Central memory CD8-positive, alpha-beta T cell (primary cell): ENCODE measurements around the gene FAM169A.
"Not testable (repeated sequence)": the region's sequence is repeated elsewhere in the genome, so short reads cannot be mapped to it uniquely, and the experiment has no call there.

Experiments
- ATAC-seq: fragments of 150-1000 bp; cut with Tn5 transposase; replicated peaks from 2 replicates; pipeline ENCODE4 v1.10.0; 2022; ENCODE audit warnings: mild to moderate bottlenecking, moderate FRiP score, moderate number of reproducible peaks; ENCODE audit not compliant: poor library complexity, severe bottlenecking; ENCODE audit errors: extremely low read depth
- DNase-seq, 2 donors: peaks; one replicate each; pipeline ENCODE4 v3.0.0; 2021; ENCODE audit warnings: low spot score in 2 of 2
- H3K27ac Mint-ChIP-seq: one replicate; pipeline ENCODE4 v1.8.0; 2022; ENCODE audit warnings: low read depth, mild to moderate bottlenecking, moderate library complexity, mixed read lengths
- H3K27me3 Mint-ChIP-seq: one replicate; pipeline ENCODE4 v1.8.0; 2022; ENCODE audit warnings: mixed read lengths
- H3K36me3 Mint-ChIP-seq: one replicate; pipeline ENCODE4 v1.8.0; 2022; ENCODE audit warnings: mild to moderate bottlenecking, moderate library complexity, mixed read lengths; ENCODE audit not compliant: insufficient read depth
- H3K4me1 Mint-ChIP-seq: one replicate; pipeline ENCODE4 v1.8.0; 2022; ENCODE audit warnings: mixed read lengths
- H3K4me3 Mint-ChIP-seq: one replicate; pipeline ENCODE4 v1.8.0; 2022; ENCODE audit warnings: mild to moderate bottlenecking, moderate library complexity, mixed read lengths
- H3K9me3 Mint-ChIP-seq: one replicate; pipeline ENCODE4 v1.8.0; 2022; ENCODE audit warnings: mixed read lengths

FAM169A gene

DNA sequence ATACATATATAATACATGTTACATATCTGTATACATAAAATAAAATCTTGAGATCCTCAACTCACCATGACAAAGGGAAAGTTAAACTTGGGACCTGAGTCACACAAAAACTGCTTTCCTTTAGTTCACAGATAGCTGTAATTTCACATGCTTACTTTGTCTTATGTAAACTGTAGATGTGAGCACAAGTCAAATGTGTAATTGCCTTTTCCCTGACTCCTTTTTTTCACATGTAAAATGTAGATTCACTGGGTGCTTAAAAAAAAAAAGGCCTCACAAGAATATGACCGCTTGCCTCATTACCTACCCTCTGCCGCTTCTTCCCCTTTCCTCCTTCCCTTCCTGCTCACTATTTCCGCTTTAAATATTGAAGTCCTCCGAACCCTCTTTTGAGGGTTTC is 21.9 kb upstream of the FAM169A start:
- no peak for DNase-seq
- Mint-ChIP-seq H3K27ac (peak overlapping the region; percentile 35), H3K4me1 (peaks cover 22% of the 10 kb centered on the region), H3K4me3 (no peak overlapping the region), H3K36me3 (no peaks in the 10 kb centered on the region), H3K9me3 (no peaks in the 10 kb centered on the region), H3K27me3 (no peaks in the 10 kb centered on the region)
- no peak for ATAC-seq

DNA sequence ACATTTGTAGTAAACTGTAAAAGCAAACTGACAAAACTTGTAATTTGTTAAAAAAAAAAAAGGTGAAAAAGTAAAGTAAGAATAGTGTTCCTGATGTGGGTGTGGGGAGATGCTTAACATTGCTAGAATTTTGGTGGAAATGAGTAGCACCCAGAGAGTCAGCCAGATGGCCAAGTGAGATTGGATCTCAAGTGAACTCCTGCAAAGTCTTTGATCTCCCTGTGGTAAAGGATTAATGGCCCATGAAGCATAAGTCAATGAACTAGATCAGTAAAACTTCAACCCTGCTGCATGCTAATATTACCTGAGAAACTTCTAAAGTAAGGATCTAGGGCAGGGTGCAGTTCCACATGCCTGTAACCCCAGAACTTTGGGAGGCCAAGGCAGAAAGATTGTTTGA is 19.0 kb upstream of the FAM169A start:
- H3K27ac Mint-ChIP-seq, result no peak overlapping the region
- no peak overlapping the region for H3K4me3 Mint-ChIP-seq

DNA sequence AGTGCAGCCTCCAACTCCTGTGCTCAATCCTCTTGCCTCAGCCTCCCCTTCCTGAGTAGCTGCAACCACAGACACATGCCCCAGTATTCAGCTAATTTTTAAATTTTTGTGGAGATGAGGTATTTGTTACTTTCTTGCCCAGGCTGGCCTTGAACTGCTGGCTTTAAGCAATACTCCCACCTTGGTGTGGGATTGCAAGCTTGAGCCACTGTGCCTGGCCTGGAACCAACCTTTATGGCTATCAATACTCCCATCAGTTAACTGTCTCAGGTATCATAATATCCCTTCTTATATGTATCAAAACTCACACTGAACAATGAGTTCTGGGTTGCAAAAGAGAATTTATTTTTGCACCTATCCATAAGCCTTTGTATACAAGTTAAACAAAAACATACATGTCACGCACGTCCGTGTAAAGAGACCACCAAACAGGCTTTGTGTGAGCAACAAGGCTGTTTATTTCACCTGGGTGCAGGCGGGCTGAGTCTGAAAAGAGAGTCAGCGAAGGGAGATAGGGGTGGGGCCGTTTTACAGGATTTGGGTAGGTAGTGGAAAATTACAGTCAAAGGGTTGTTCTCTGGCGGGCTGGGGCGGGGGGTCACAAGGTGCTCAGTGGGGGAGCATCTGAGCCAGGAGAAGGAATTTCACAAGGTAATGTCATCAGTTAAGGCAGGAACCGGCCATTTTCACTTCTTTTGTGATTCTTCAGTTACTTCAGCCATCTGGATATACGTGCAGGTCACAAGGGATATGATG is 16.4 kb upstream of the FAM169A start:
- H3K4me3 Mint-ChIP-seq, H3K4me1 Mint-ChIP-seq, H3K27ac Mint-ChIP-seq, DNase-seq, ATAC-seq, H3K36me3 Mint-ChIP-seq, H3K27me3 Mint-ChIP-seq, H3K9me3 Mint-ChIP-seq: not testable (repeated sequence)

More for the DNA sequence above, 19.0 kb upstream of the FAM169A start:
- no peak for DNase-seq
- H3K27me3 Mint-ChIP-seq, result no peaks in the 10 kb centered on the region
- H3K36me3 Mint-ChIP-seq, result no peaks in the 10 kb centered on the region
- peaks cover 22% of the 10 kb centered on the region for H3K4me1 Mint-ChIP-seq
- H3K9me3 Mint-ChIP-seq, result no peaks in the 10 kb centered on the region
- ATAC-seq, result no peak

DNA sequence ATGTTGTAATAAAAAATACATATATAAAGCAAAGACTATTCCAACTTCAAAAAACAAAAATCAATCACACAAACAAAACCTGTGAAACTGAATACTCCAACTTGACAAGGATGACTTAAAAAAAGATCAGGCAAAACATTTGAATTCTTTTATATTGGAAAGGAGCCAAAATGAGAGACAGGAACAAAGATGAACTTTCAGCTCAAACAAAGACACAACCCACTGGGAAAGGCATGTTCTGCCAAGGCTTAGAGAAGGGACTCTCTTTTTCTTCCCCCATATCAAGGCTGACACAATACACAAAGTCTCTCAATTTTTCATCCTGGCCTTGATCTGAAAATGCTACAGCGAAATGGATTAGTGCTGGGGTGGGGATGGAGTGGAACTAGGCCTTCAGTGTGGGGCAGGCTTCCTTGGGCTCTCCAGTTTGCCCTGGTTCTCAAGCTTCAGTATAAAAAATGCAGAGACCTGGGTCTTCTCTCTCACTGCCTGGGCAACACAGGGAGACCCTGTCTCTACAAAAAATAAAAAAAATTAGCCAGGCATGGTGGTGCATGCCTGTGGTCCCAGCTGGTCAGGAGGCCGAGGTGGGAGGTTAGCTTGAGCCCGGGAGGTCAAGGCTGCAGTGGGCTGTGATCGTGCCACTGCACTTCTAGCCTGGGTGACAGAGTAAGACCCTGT is 11.6 kb upstream of the FAM169A start:
- Mint-ChIP-seq H3K27me3 (no peaks in the 10 kb centered on the region), H3K4me3 (no peak overlapping the region), H3K9me3 (no peaks in the 10 kb centered on the region), H3K4me1 (no peaks in the 10 kb centered on the region), H3K27ac (no peak overlapping the region), H3K36me3 (no peaks in the 10 kb centered on the region)
- DNase-seq (no peak), ATAC-seq (no peak)

DNA sequence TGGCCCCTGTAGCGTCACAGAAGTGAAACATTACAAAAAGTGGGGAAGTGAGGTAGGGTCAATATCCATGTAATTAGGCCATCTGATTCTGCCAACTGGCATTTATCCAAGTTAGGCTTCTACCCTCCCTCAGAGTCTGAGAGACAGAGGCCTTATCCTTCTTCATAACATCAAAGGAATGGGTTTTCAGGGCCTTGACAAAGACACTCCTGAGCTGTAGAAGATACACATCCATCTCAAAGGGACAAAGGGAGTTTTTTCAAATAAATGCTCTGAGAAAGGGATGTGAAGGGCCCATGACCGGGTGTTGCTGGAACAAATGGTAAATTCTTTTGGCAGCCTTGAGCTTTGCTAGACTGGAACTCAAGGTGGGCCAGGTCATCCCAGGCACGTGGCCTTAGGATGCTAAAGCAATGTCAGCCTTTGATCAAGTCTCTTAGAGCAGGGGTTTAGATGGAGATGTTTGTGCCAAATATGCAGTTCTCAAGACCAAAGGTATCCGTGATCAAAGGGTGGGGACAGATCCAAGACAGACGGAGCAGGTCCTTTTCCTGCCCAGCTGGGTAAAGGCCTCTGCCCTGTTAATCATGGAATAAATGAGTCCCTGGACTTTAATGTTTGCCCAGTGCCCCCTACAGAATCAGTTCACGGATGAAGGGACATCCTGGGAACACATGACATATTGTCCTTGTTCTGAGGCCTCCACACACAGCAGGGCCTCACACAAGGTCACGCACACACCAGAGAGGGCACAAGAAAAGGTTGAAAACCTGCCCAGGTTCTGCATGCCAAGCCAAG is 10.0 kb upstream of the FAM169A start:
- no peaks in the 10 kb centered on the region for H3K27me3 Mint-ChIP-seq

DNA sequence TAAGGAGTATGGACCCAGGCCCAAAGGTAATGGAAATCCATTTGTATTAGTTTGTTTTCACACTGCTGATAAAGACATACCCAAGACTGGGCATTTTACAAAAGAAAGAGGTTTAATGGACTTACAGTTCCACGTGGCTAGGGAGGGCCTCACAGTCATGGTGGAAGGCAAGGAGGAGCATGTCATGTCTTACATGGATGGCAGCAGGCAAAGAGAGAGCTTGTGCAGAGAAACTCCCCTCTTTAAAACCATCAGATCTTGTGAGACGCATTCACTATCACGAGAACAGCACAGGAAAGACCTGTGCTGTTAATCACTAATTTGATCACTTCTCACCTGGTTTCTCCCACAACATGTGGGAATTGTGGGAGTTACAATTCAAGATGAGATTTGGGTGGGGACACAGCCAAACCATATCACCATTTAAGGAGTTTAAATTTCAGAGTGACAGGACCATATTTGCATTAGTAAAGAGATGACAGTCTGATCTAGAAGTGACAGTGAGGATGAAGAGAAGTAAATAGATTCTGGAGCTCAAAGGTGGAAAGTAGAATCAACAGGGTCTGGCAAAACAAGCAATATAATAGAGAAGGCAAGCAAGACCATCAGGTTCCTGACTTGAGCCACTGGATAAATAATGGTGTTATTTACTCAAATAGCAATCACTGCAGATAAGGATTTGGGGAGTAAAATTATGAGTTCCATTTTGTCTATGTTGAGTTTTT is 7.5 kb upstream of the FAM169A start:
- no peak overlapping the region for H3K27ac Mint-ChIP-seq
- no peaks in the 10 kb centered on the region for H3K9me3 Mint-ChIP-seq
- no peaks in the 10 kb centered on the region for H3K4me1 Mint-ChIP-seq
- no peak overlapping the region for H3K4me3 Mint-ChIP-seq
- DNase-seq, result no peak
- H3K27me3 Mint-ChIP-seq, result no peaks in the 10 kb centered on the region
- no peak for ATAC-seq
- H3K36me3 Mint-ChIP-seq, result no peaks in the 10 kb centered on the region

More for the DNA sequence above, 10.0 kb upstream of the FAM169A start:
- DNase-seq (no peak), ATAC-seq (no peak)
- no peaks in the 10 kb centered on the region for H3K36me3 Mint-ChIP-seq
- no peak overlapping the region for H3K4me3 Mint-ChIP-seq
- no peaks in the 10 kb centered on the region for H3K4me1 Mint-ChIP-seq
- no peaks in the 10 kb centered on the region for H3K9me3 Mint-ChIP-seq
- H3K27ac Mint-ChIP-seq, result no peak overlapping the region

DNA sequence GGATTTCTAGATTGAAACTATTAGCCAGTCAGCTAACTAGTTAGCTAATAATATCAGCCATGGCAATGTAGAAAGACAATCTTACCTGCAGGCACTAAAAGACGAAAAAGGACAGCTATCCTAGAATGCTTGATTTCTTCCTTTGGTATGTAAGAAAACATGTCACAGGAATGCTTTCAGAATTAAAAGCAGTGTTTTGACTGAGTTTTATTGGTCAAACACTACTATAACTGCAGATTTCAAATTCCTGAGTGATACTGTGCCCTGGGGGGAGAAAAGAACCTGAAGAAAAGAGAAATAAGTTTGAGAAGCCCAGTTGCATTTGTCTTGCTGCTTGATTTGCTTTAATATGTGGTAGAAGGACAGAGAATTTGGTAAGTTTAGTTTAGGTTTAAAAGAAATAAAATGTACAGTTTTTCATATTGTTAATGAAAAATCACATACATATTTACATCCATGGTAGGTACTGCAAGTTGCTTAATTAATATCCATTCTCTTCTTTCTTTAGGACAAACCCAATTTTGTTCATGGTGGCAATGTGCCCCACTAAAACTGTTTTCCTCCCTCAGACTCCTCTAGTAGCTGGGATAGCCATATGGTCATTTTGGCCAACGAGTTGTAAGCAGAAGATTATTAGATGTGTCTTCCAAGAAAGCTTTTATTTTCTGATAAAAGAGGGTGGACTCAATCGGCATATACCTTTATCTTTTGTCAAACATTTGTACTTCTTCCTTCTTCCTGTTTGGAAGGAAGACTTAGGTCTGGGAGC is 4.3 kb upstream of the FAM169A start:
- Mint-ChIP-seq H3K4me3 (no peak overlapping the region), H3K4me1 (peaks cover 8% of the 10 kb centered on the region), H3K27ac (no peak overlapping the region), H3K9me3 (no peaks in the 10 kb centered on the region), H3K27me3 (no peaks in the 10 kb centered on the region), H3K36me3 (peaks cover 6% of the 10 kb centered on the region)
- DNase-seq (no peak), ATAC-seq (no peak)

DNA sequence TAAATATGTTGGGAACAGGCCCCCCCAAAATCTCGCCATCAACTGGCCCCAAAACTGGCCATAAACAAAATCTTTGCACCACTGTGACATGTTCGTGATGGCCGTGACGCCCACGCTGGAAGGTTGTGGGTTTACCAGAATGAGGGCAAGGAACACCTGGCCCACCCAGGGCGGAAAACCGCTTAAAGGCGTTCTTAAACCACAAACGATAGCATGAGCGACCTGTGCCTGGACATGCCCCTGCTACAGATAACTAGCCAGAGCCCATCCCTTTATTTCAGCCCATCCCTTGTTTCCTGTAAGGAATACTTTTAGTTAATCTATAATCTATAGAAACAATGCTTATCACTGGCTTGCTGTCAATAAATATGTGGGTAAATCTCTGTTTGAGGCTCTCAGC is 3.2 kb upstream of the FAM169A start:
- H3K4me3 Mint-ChIP-seq, ATAC-seq, H3K27ac Mint-ChIP-seq, DNase-seq, H3K9me3 Mint-ChIP-seq, H3K27me3 Mint-ChIP-seq: not testable (repeated sequence)
- Mint-ChIP-seq H3K4me1 (peaks cover 18% of the 10 kb centered on the region), H3K36me3 (peaks cover 13% of the 10 kb centered on the region)

DNA sequence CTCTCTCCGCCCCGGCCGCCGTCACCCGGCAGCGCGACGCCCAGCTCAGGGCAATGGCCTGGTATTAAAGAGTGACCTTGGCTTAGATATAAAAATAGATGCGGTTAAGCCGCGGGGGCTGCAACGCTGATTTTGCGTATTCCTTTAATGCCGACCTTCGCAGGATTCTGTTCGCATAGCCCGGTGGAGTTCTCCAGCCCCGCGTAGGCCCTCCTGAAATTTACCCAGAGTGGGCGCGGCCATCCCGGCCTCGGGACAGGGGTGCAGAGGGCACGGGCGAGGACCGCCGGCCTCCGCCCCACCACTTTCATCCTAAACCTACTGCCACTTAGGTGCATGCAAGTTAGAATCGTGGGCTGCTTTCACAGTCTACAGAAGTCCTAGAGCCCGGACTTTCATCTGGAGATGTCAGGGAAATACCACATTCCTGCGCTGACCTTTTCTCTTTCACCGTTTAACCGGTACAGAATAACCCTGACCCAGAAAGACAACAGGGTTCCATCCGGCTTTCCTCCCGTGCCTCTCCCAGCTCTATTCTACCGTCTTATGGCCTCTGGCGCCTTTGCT is 492 bp upstream of the FAM169A start:
- Mint-ChIP-seq H3K9me3 (no peaks in the 10 kb centered on the region), H3K36me3 (peaks cover 15% of the 10 kb centered on the region), H3K27ac (peak overlapping the region; percentile 92), H3K4me1 (peaks cover 35% of the 10 kb centered on the region), H3K4me3 (peak overlapping the region; percentile 90), H3K27me3 (no peaks in the 10 kb centered on the region)
- ATAC-seq, result peak; percentile 6
- DNase-seq, result peak in 1 of 2 donors; percentile 11

DNA sequence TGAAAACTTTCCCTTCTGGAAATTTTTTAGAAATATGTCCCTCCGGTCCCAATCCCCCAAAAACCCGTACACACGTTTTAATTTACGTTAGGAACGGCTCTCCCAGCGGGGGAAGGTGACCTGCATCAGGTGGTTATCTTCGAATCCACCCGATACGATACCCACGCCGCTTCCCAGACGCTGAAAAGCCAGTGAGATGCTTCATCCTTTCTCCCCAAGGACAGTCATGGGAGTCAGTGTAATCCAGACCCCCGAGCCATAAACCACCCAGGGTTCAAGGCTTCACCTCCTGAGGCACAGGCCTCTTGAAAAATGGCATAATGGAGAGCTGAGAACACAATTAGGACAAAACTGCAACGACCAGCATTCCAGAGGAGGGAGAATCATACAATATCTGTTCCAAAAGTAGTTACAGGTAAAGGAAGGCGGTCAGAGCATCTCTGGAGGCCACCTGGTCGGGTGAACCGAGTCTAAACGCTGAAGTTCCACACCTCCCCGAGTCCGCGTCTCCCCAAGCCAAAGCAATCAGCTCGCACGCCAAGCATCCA is 857 bp downstream of the FAM169A start:
- no peak for ATAC-seq
- Mint-ChIP-seq H3K36me3 (peaks cover 15% of the 10 kb centered on the region), H3K9me3 (no peaks in the 10 kb centered on the region), H3K4me1 (peaks cover 48% of the 10 kb centered on the region), H3K27ac (peak overlapping the region; percentile 84), H3K4me3 (peak overlapping the region; percentile 88), H3K27me3 (no peaks in the 10 kb centered on the region)
- no peak for DNase-seq

DNA sequence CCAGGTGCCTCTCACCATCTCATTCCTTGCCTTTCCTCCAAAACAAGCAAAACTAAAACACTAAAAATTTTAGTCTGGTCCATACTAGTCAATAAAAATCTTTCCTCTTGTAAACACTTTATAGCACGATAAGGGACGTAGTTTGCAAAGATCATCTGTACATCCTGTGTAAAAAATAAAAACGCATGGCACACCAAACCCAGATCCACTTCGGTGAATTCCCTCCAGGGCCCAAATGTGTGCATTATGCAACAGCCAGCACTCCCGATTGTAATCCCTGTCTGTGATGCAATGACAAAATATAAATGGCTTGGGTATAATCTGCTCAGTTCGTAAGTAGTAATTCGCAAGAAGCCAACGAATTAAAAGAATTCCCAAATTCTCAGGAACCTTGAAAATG is 1.4 kb downstream of the FAM169A start:
- H3K9me3 Mint-ChIP-seq, result no peaks in the 10 kb centered on the region
- peak overlapping the region; percentile 88 for H3K4me3 Mint-ChIP-seq
- H3K4me1 Mint-ChIP-seq, result peaks cover 53% of the 10 kb centered on the region
- peaks cover 15% of the 10 kb centered on the region for H3K36me3 Mint-ChIP-seq
- no peaks in the 10 kb centered on the region for H3K27me3 Mint-ChIP-seq
- H3K27ac Mint-ChIP-seq, result peak overlapping the region; percentile 84
- DNase-seq, result no peak
- ATAC-seq, result no peak
